Panc1 (cell line): ENCODE measurements around the gene PPIP5K1. TPM values are rescaled to one million over a fixed set of nuclear protein-coding genes. Genes with fewer than 3 reads are reported as not detected.

ENCODE experiments used
- ATAC-seq: fragments of 200-7000 bp; cut with Tn5 transposase; 2 replicates; pipeline ENCODE4 v1.9.1; 2020; ENCODE audit warnings: mild to moderate bottlenecking, moderate library complexity
- BruUV-seq: library from RNA; stranded (reverse); fragments of 400-500 nt; replicated peaks from 2 replicates; lab custom pipeline; 2021; lab: Mats Ljungman, UMichigan
- CTCF ChIA-PET: fragments of 300-600 bp; sonication (Branson Sonifier 250); formaldehyde crosslinking; loops from one replicate; lab custom pipeline; 2022; ENCODE audit warnings: antibody characterized with exemption; lab: Charles Lee
- POLR2A ChIA-PET: fragments of 300-600 bp; sonication (Branson Sonifier 250); formaldehyde crosslinking; loops from one replicate; lab custom pipeline; 2022; ENCODE audit warnings: antibody characterized with exemption; lab: Charles Lee
- DNase-seq: peaks from one replicate; pipeline ENCODE4 v3.0.0-alpha.2; 2010; ENCODE audit warnings: low read depth, low spot score
- H3K27ac ChIP-seq: 2 replicates; pipeline ENCODE4 v1.5.1; 2011; ENCODE audit warnings: mild to moderate bottlenecking, low read length, inconsistent platforms
- H3K27me3 ChIP-seq: fragments of 200-500 bp; sonication (Bioruptor generic); 2 replicates; pipeline ENCODE4 v1.6.0; 2014; ENCODE audit warnings: low read length, inconsistent platforms; ENCODE audit not compliant: control insufficient read depth, insufficient read depth
- H3K36me3 ChIP-seq: fragments of 200-500 bp; sonication (Bioruptor generic); 2 replicates; pipeline ENCODE4 v1.5.1; 2014; ENCODE audit warnings: inconsistent platforms, mild to moderate bottlenecking, low read length, moderate library complexity; ENCODE audit not compliant: control insufficient read depth, insufficient read depth
- H3K4me1 ChIP-seq: 2 replicates; pipeline ENCODE4 v1.5.1; 2011; ENCODE audit warnings: inconsistent platforms, mild to moderate bottlenecking, low read length, moderate library complexity; ENCODE audit not compliant: control insufficient read depth, insufficient read depth
- H3K4me3 ChIP-seq, 2 experiments: 2 replicates each; pipeline ENCODE4 v1.5.1; 2011 to 2012; ENCODE audit warnings: low read depth in 2 of 2, low read length in 2 of 2, mild to moderate bottlenecking in 2 of 2, inconsistent platforms in 1 of 2, moderate library complexity in 1 of 2
- H3K9me3 ChIP-seq: fragments of 200-500 bp; sonication (Bioruptor generic); 2 replicates; pipeline ENCODE4 v1.5.1; 2014; ENCODE audit warnings: low read depth, mild to moderate bottlenecking, inconsistent platforms, low read length, moderate library complexity; ENCODE audit not compliant: control insufficient read depth, insufficient read depth
- CTCF ChIP-seq: fragments of 450-650 bp; IDR thresholded peaks from 2 replicates; pipeline ENCODE4 v1.5.1; 2017; ENCODE audit warnings: mild to moderate bottlenecking
- POLR2AphosphoS5 ChIP-seq: IDR thresholded peaks from 2 replicates; pipeline ENCODE4 v1.6.1; 2012; ENCODE audit warnings: mild to moderate bottlenecking, low read depth, low read length, moderate library complexity
- REST ChIP-seq, 2 experiments: IDR thresholded peaks; 2 replicates each; pipeline ENCODE4 v1.6.1; 2011 to 2012; ENCODE audit warnings: low read depth in 2 of 2, control low read depth in 1 of 2, low read length in 1 of 2, mild to moderate bottlenecking in 1 of 2, moderate library complexity in 1 of 2; ENCODE audit not compliant: insufficient read depth in 1 of 2
- SIN3A ChIP-seq: IDR thresholded peaks from 2 replicates; pipeline ENCODE4 v1.6.1; 2012; ENCODE audit warnings: low read depth, mild to moderate bottlenecking, low read length, moderate library complexity, borderline replicate concordance; ENCODE audit not compliant: insufficient read depth
- TCF7L2 ChIP-seq: IDR thresholded peaks from 2 replicates; pipeline ENCODE4 v1.6.1; 2011; ENCODE audit warnings: mild to moderate bottlenecking, low read depth, low read length, inconsistent platforms
- in situ Hi-C: cut with HindIII; loops from 2 replicates; pipeline ENCODE4 v1.10.0; 2016; ENCODE audit warnings: low sequenced_read_pairs, low pct_unique_long_range_greater_than_20kb
- intact Hi-C: fragments of 100-400 bp; cut with micrococcal nuclease; formaldehyde crosslinking; loops from one replicate; pipeline ENCODE4 v1.10.0; 2022; ENCODE audit not compliant: unreplicated experiment
- total RNA-seq: library from RNA; stranded (reverse); gene quantifications from one replicate; pipeline ENCODE4 v1.2.1, GENCODE V29; 2021; ENCODE audit not compliant: unreplicated experiment

The PPIP5K1 gene
- total RNA-seq, 1 experiment from 2014 or later = 56.6 TPM

- no peaks in the 10 kb centered on the region for H3K4me1 ChIP-seq
- intact Hi-C loops = no loop called here
- no TSS peak for BruUV-seq
- H3K4me3 ChIP-seq = no peak overlapping the region
- ATAC-seq (no peak), DNase-seq (no peak)
- POLR2A ChIA-PET = no interaction called here
- no peaks in the 10 kb centered on the region for H3K9me3 ChIP-seq
- no peaks in the 10 kb centered on the region for H3K36me3 ChIP-seq
- CTCF ChIA-PET = no interaction called here
- no peak for TF ChIP-seq SIN3A
- no peak for TF ChIP-seq POLR2AphosphoS5
- TF ChIP-seq REST (IDR thresholded peaks at IDR 0.05; ENCODE audit: insufficient read depth in 1 of 2, low read depth in 2 of 2, low read length in 1 of 2) = no peak
- TF ChIP-seq CTCF = no peak
- TF ChIP-seq TCF7L2 = no peak
- H3K27ac ChIP-seq = no peak overlapping the region
- in situ Hi-C loops = no loop called here
- H3K27me3 ChIP-seq = no peaks in the 10 kb centered on the region
Measured at GRCh38 chr15:43529141-43529540, 60.9 kb downstream of the PPIP5K1 start.

GRCh38 chr15:43528542-43529007 lies 61.4 kb downstream of the PPIP5K1 start:
- H3K36me3 ChIP-seq = no peaks in the 10 kb centered on the region
- no TSS peak for BruUV-seq
- intact Hi-C loops = no loop called here
- CTCF ChIA-PET = interaction anchor here (0.5 kb wide), 1 partner anchor 11 kb away, joined by 3 read pairs; no protein-coding TSS in a partner anchor
- DNase-seq (no peak), ATAC-seq (no peak)
- no peaks in the 10 kb centered on the region for H3K9me3 ChIP-seq
- no peak overlapping the region for H3K27ac ChIP-seq
- H3K27me3 ChIP-seq = no peaks in the 10 kb centered on the region
- TF ChIP-seq CTCF = no peak
- no peak for TF ChIP-seq POLR2AphosphoS5
- no peak for TF ChIP-seq REST (IDR thresholded peaks at IDR 0.05; ENCODE audit: insufficient read depth in 1 of 2, low read depth in 2 of 2, low read length in 1 of 2)
- TF ChIP-seq SIN3A = no peak
- no peak for TF ChIP-seq TCF7L2
- POLR2A ChIA-PET = no interaction called here
- H3K4me3 ChIP-seq = no peak overlapping the region
- in situ Hi-C loops = no loop called here
- no peaks in the 10 kb centered on the region for H3K4me1 ChIP-seq
